ENCODE data around the gene ZNF763.

DNA sequence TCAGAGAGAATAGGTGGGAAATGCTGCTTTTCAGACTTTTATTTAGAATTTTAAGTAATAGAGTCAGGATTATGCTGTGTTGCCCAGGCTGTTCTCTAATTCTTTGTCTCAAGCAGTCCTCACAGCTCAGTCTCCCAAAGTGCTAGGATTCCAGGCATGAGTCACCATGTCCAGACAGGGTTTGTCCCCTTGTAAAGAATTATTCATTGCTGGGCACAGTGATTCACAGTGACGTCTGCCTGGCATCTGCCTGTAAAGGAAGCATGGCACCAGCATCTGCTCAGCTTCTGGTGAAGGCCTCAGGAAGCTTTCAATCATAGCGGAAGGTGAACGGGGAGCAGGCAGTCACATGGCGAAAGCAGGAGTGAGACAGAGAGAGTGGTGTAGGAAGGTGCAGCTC is 17.7 kb downstream of the ZNF763 start:
- TF ChIP-seq, protein P1, sequence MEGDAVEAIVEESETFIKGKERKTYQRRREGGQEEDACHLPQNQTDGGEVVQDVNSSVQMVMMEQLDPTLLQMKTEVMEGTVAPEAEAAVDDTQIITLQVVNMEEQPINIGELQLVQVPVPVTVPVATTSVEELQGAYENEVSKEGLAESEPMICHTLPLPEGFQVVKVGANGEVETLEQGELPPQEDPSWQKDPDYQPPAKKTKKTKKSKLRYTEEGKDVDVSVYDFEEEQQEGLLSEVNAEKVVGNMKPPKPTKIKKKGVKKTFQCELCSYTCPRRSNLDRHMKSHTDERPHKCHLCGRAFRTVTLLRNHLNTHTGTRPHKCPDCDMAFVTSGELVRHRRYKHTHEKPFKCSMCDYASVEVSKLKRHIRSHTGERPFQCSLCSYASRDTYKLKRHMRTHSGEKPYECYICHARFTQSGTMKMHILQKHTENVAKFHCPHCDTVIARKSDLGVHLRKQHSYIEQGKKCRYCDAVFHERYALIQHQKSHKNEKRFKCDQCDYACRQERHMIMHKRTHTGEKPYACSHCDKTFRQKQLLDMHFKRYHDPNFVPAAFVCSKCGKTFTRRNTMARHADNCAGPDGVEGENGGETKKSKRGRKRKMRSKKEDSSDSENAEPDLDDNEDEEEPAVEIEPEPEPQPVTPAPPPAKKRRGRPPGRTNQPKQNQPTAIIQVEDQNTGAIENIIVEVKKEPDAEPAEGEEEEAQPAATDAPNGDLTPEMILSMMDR (IDR thresholded peaks at IDR 0.05; ENCODE audit: insufficient read depth, low read length), result no peak
- no peak for TF ChIP-seq POLR2AphosphoS5 (IDR thresholded peaks at IDR 0.05; ENCODE audit: low read depth)
- TF ChIP-seq, protein P2, sequence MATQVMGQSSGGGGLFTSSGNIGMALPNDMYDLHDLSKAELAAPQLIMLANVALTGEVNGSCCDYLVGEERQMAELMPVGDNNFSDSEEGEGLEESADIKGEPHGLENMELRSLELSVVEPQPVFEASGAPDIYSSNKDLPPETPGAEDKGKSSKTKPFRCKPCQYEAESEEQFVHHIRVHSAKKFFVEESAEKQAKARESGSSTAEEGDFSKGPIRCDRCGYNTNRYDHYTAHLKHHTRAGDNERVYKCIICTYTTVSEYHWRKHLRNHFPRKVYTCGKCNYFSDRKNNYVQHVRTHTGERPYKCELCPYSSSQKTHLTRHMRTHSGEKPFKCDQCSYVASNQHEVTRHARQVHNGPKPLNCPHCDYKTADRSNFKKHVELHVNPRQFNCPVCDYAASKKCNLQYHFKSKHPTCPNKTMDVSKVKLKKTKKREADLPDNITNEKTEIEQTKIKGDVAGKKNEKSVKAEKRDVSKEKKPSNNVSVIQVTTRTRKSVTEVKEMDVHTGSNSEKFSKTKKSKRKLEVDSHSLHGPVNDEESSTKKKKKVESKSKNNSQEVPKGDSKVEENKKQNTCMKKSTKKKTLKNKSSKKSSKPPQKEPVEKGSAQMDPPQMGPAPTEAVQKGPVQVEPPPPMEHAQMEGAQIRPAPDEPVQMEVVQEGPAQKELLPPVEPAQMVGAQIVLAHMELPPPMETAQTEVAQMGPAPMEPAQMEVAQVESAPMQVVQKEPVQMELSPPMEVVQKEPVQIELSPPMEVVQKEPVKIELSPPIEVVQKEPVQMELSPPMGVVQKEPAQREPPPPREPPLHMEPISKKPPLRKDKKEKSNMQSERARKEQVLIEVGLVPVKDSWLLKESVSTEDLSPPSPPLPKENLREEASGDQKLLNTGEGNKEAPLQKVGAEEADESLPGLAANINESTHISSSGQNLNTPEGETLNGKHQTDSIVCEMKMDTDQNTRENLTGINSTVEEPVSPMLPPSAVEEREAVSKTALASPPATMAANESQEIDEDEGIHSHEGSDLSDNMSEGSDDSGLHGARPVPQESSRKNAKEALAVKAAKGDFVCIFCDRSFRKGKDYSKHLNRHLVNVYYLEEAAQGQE (IDR thresholded peaks at IDR 0.05; ENCODE audit: insufficient replicate concordance, low read depth), result no peak
- no peak for TF ChIP-seq GABPA (IDR thresholded peaks at IDR 0.05; ENCODE audit: low read depth)
- no peak for TF ChIP-seq SPI1 (IDR thresholded peaks at IDR 0.05; ENCODE audit: borderline replicate concordance, low read depth)
